Measurements from ENCODE around the gene TMPRSS3.

- no peak for TF ChIP-seq CTCF (IDR thresholded peaks at IDR 0.05)
- no peak for TF ChIP-seq POLR2A (IDR thresholded peaks at IDR 0.05)
Measured at GRCh38 chr21:42392731-42393442, 3.0 kb downstream of the TMPRSS3 start.
